Psoas muscle (tissue), 8 donors: ENCODE measurements around the gene GTSF1L. TPM values are rescaled to one million over a fixed set of nuclear protein-coding genes. Genes with fewer than 3 reads are reported as not detected.

ENCODE experiments used
- ATAC-seq, 4 donors: fragments of 200-7000 bp; cut with Tn5 transposase; one replicate each; pipeline ENCODE4 v1.9.1; 2020; ENCODE audit warnings: moderate library complexity in 3 of 4, mild to moderate bottlenecking in 2 of 4
- DNase-seq, 2 donors: peaks; one replicate each; pipeline ENCODE4 v3.0.0-alpha.2; 2020
- H3K27ac ChIP-seq: fragments of 200-600 bp; one replicate; pipeline ENCODE4 v1.8.0; 2022
- H3K27me3 ChIP-seq, 3 donors: fragments of 200-600 bp in 1 of 3; one replicate each; pipeline versions ENCODE4 v1.6.1 to v1.8.0; 2013 to 2022; ENCODE audit warnings: low read length in 2 of 3, mild to moderate bottlenecking in 2 of 3, moderate library complexity in 1 of 3; ENCODE audit not compliant: insufficient read depth in 3 of 3
- H3K36me3 ChIP-seq, 2 donors: fragments of 200-600 bp in 1 of 2; one replicate each; pipeline versions ENCODE4 v1.6.1 to v1.8.0; 2013 to 2022; ENCODE audit warnings: low read depth in 1 of 2, mild to moderate bottlenecking in 1 of 2, moderate library complexity in 1 of 2; ENCODE audit not compliant: insufficient read depth in 1 of 2
- H3K4me1 ChIP-seq: fragments of 200-600 bp; one replicate; pipeline ENCODE4 v1.8.0; 2022
- H3K4me3 ChIP-seq: fragments of 200-600 bp; one replicate; pipeline ENCODE4 v1.8.0; 2022; ENCODE audit warnings: mild to moderate bottlenecking
- H3K9me3 ChIP-seq: fragments of 200-600 bp; one replicate; pipeline ENCODE4 v1.8.0; 2022
- WGBS, 3 donors: extraction: QIAGEN DNeasy Blood & Tissue Kit; methylation state at CpG; one replicate each; pipeline versions ENCODE4 v1.1.6 to v1.1.7; 2013; 5-methylcytosine and 5-hydroxymethylcytosine counted together
- intact Hi-C, 2 donors: fragments of 100-400 bp; cut with DNase I; formaldehyde crosslinking; loops; one replicate each; pipeline versions ENCODE4 v1.11.0 to v1.14.2; 2022
- polyA plus RNA-seq, 3 donors: library from polyadenylated mRNA; stranded (reverse); fragments of 200-250 nt; gene quantifications; one replicate each; pipeline ENCODE4 v1.2.3, GENCODE V29; 2013
- total RNA-seq, 4 donors: library from RNA; stranded (reverse); fragmentation: NEBNext Ultra II Directional in 2 of 4; extraction: Animal tissue kit (Norgen Biotek cat#: 25700) in 2 of 4; gene quantifications; one replicate each; pipeline versions ENCODE4 v1.2.1 to v1.2.4, GENCODE V29; 2021 to 2023
- TF ChIP-seq, protein P1 (sequence below): fragments of 200-600 bp; IDR thresholded peaks from one replicate; pipeline ENCODE4 v1.8.0; 2022; ENCODE audit warnings: antibody characterized with exemption
- donor health status: healthy with polysubstance abuse.
- donor health status: DM: no; HTN: no; CAD: no; lungs with moderate emphysema.
- donor health status: Bipolar disorder and iron deficiency.
- donor health status: healthy.
- donor health status: DM: yes; HTN: yes; CAD: no.
- donor health status: DM: no; HTN: no; CAD: no.
- donor health status: DM: no; HTN: no; CAD: no.
- donor health status: DM: yes; HTN: yes; CAD: no.

The GTSF1L gene
- total and polyA plus RNA-seq, 7 donors = not detected

DNA sequence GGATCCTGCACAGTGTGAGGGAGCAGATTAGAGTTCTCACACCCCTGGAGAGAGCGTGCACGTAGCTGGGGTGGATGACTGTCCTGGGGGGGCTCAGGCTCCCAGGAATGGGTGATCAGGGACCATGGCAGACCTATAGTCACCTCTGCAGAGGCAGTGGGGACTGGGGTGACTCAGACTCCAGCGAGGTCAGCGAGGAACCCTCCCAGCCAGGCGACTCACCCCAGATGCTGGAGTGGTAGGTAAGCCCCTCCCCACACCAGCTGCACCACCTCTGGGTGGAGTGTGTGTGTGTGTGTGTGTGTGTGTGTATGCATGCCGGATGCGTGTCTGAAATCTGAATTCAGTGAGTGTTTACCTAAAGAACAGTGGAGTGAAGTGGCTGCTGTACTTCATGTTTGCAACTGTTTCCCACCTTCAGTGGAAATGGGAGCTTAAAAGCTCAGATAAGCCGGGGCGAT lies 17.4 kb upstream of the GTSF1L start:
- 60 to 63% (median 61%) methylated on average over 9 of the region's 9 CpGs for WGBS, 3 donors
- intact Hi-C loops = no loop called here
- TF ChIP-seq, protein P1, sequence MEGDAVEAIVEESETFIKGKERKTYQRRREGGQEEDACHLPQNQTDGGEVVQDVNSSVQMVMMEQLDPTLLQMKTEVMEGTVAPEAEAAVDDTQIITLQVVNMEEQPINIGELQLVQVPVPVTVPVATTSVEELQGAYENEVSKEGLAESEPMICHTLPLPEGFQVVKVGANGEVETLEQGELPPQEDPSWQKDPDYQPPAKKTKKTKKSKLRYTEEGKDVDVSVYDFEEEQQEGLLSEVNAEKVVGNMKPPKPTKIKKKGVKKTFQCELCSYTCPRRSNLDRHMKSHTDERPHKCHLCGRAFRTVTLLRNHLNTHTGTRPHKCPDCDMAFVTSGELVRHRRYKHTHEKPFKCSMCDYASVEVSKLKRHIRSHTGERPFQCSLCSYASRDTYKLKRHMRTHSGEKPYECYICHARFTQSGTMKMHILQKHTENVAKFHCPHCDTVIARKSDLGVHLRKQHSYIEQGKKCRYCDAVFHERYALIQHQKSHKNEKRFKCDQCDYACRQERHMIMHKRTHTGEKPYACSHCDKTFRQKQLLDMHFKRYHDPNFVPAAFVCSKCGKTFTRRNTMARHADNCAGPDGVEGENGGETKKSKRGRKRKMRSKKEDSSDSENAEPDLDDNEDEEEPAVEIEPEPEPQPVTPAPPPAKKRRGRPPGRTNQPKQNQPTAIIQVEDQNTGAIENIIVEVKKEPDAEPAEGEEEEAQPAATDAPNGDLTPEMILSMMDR = no peak
- no peaks in the 10 kb centered on the region for H3K4me1 ChIP-seq
- H3K9me3 ChIP-seq = no peaks in the 10 kb centered on the region
- ATAC-seq (no peak), DNase-seq (no peak)
- H3K36me3 ChIP-seq = no peaks in the 10 kb centered on the region
- peaks cover 0 to 31% (median 3%) of the 10 kb centered on the region in 3 donors for H3K27me3 ChIP-seq
- no peak overlapping the region for H3K27ac ChIP-seq
- H3K4me3 ChIP-seq = no peak overlapping the region

DNA sequence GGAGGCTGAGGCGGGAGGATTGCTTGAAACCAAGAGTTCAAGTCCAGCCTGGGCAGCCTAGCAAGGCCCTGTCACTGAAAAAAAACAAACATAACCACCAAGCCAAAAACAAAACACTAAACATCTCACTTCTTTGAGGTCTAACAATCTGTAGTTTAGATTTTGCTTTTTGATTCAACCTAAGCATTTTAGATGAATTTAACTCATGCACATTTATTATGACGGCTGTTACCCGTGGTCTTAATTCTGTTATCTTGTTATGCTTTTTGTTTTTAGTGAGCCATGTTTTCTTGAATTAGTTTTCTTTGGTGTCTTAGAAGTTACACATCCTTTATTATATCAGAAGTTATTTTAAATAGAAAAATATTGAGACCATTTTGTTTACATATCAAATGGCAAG lies 13.8 kb upstream of the GTSF1L start:
- TF ChIP-seq, protein P1 = no peak
- Histone ChIP-seq H3K4me1 (no peaks in the 10 kb centered on the region), H3K27me3 (peaks cover 0 to 15% (median 2%) of the 10 kb centered on the region in 3 donors), H3K9me3 (no peaks in the 10 kb centered on the region), H3K27ac (no peak overlapping the region), H3K4me3 (no peak overlapping the region), H3K36me3 (no peaks in the 10 kb centered on the region)
- WGBS, 3 donors = 84 to 92% (median 91%) methylated on average over 3 of the region's 3 CpGs
- DNase-seq = no peak
- intact Hi-C loops = no loop called here
- no peak for ATAC-seq

DNA sequence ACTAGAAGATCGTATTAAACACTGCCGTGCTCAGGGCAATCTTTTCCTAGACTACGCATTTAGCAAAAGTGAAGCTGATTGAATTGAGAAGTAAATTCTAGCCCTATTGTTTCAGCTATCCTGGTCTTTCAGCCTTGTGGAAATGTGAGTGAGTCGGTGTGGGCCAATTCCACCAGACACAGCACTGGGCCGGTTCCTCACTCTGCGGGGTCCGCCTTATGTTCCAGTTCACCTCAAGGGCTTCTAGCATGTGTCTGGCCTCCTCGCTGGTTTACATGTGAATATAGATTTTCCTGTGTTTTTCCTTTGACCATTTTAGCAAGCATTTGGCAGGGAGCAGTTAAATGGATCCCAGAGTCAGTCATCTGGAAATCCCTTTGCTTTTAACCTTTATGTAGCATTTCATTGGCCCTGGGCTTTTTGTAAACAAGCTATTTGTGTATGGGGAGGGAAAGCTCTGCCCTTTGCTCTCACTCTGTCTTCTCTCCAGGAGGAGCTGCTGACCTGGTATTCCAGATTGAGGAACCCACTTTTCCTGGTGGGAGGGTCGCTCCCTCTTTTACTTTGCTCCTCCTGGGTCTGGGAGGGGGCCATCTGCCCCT lies 12.4 kb upstream of the GTSF1L start:
- 81 to 85% (median 81%) methylated on average over 9 of the region's 9 CpGs for WGBS, 3 donors
- intact Hi-C loops = no loop called here
- TF ChIP-seq, protein P1 = no peak
- Histone ChIP-seq H3K9me3 (no peaks in the 10 kb centered on the region), H3K36me3 (no peaks in the 10 kb centered on the region), H3K4me1 (no peaks in the 10 kb centered on the region), H3K27ac (no peak overlapping the region), H3K27me3 (peaks cover 0 to 11% (median 2%) of the 10 kb centered on the region in 3 donors), H3K4me3 (no peak overlapping the region)
- DNase-seq = no peak
- ATAC-seq = no peak

DNA sequence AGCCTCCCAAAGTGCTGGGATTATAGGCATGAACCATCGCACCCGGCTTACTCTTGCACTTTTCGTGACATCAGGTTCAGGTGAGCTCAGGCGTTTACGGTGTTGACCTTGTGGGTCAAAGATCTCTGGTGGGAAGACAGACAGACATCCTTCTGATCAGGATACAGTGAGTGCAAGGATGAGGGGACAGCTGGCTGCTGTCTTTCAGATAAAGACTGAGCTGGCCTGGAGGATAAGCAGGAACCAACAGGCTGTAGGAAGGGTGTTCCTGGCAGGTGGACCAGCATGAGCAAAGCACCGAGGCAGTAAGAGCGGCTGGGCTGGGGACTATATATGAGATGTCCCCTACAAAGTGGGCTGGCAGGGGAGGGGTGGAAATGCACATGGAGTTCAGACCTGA lies 11.1 kb upstream of the GTSF1L start:
- DNase-seq (no peak), ATAC-seq (no peak)
- Histone ChIP-seq H3K4me1 (no peaks in the 10 kb centered on the region), H3K4me3 (no peak overlapping the region), H3K27me3 (peaks cover 0 to 2% (median under 1%) of the 10 kb centered on the region in 3 donors), H3K9me3 (no peaks in the 10 kb centered on the region), H3K27ac (no peak overlapping the region), H3K36me3 (no peaks in the 10 kb centered on the region)
- TF ChIP-seq, protein P1 = no peak
- WGBS, 3 donors = 89 to 90% (median 90%) methylated on average over 7 of the region's 7 CpGs
- intact Hi-C loops = no loop called here
